SK-N-SH treated with all-trans-retinoic acid at 6 μM for 48 hours (cell line): ENCODE data around the gene PHPT1.

ENCODE experiments used
- ATAC-seq: fragments of 200-7000 bp; cut with Tn5 transposase; 3 replicates; pipeline ENCODE4 v1.9.1; 2020; ENCODE audit warnings: mild to moderate bottlenecking, moderate library complexity
- BACH2 ChIP-seq: fragments of 250-450 bp; sonication (Bioruptor Pico); IDR thresholded peaks from 2 replicates; pipeline ENCODE4 v1.9.0; 2021; ENCODE audit warnings: mild to moderate bottlenecking, borderline replicate concordance
- CSDC2 ChIP-seq: fragments of 250-450 bp; sonication (Bioruptor Pico); IDR thresholded peaks from 2 replicates; pipeline ENCODE4 v1.5.0; 2020; ENCODE audit warnings: mild to moderate bottlenecking, moderate library complexity
- CSRNP3 ChIP-seq: fragments of 250-450 bp; sonication (Bioruptor Pico); IDR thresholded peaks from 2 replicates; pipeline ENCODE4 v1.5.1; 2021; ENCODE audit warnings: mild to moderate bottlenecking, moderate library complexity
- ESRRG ChIP-seq: fragments of 250-450 bp; sonication (Bioruptor Pico); IDR thresholded peaks from 2 replicates; pipeline ENCODE4 v1.6.1; 2021; ENCODE audit warnings: mild to moderate bottlenecking
- GLIS3 ChIP-seq: fragments of 250-450 bp; sonication (Bioruptor Pico); IDR thresholded peaks from 2 replicates; pipeline ENCODE4 v1.5.0; 2020; ENCODE audit warnings: mild to moderate bottlenecking, moderate library complexity
- ISL1 ChIP-seq: fragments of 250-450 bp; sonication (Bioruptor Pico); IDR thresholded peaks from 2 replicates; pipeline ENCODE4 v2.1.2; 2022; ENCODE audit warnings: mild to moderate bottlenecking, moderate library complexity
- OSR1 ChIP-seq: fragments of 250-450 bp; sonication (Bioruptor Pico); IDR thresholded peaks from 2 replicates; pipeline ENCODE4 v1.8.0; 2022; ENCODE audit warnings: moderate library complexity, mild to moderate bottlenecking, inconsistent platforms
- PATZ1 ChIP-seq: fragments of 250-450 bp; sonication (Bioruptor Pico); IDR thresholded peaks from 2 replicates; pipeline ENCODE4 v1.8.0; 2020; ENCODE audit warnings: mild to moderate bottlenecking, moderate library complexity, borderline replicate concordance
- POU6F1 ChIP-seq: fragments of 250-450 bp; sonication (Bioruptor Pico); IDR thresholded peaks from 2 replicates; pipeline ENCODE4 v1.8.0; 2021; ENCODE audit warnings: low read depth, mild to moderate bottlenecking, moderate library complexity, borderline replicate concordance
- PPARA ChIP-seq: fragments of 250-450 bp; sonication (Bioruptor Pico); IDR thresholded peaks from 2 replicates; pipeline ENCODE4 v1.5.0; 2020; ENCODE audit warnings: mild to moderate bottlenecking, borderline replicate concordance
- RARB ChIP-seq: fragments of 250-450 bp; sonication (Bioruptor Pico); IDR thresholded peaks from 2 replicates; pipeline ENCODE4 v1.8.0; 2021; ENCODE audit warnings: mild to moderate bottlenecking, moderate library complexity
- SNAI2 ChIP-seq: fragments of 250-450 bp; sonication (Bioruptor Pico); IDR thresholded peaks from 2 replicates; pipeline ENCODE4 v1.5.0; 2020; ENCODE audit warnings: mild to moderate bottlenecking, moderate library complexity
- TCF4 ChIP-seq: fragments of 250-450 bp; sonication (Bioruptor Pico); IDR thresholded peaks from 2 replicates; pipeline ENCODE4 v1.8.0; 2021; ENCODE audit warnings: mild to moderate bottlenecking, moderate library complexity, borderline replicate concordance
- TOX ChIP-seq: fragments of 250-450 bp; sonication (Bioruptor Pico); IDR thresholded peaks from 2 replicates; pipeline ENCODE4 v1.8.0; 2021; ENCODE audit warnings: mild to moderate bottlenecking, moderate library complexity, borderline replicate concordance
- ZC3H10 ChIP-seq: fragments of 250-450 bp; sonication (Bioruptor Pico); IDR thresholded peaks from 2 replicates; pipeline ENCODE4 v1.5.1; 2021; ENCODE audit warnings: mild to moderate bottlenecking, moderate library complexity
- ZFP3 ChIP-seq: fragments of 250-450 bp; sonication (Bioruptor Pico); IDR thresholded peaks from 2 replicates; pipeline ENCODE4 v1.5.0; 2020; ENCODE audit warnings: mild to moderate bottlenecking, moderate library complexity
- ZFP30 ChIP-seq: fragments of 450-650 bp; formaldehyde crosslinking; IDR thresholded peaks from 2 replicates; pipeline ENCODE4 v1.5.0; 2022; ENCODE audit warnings: mild to moderate bottlenecking, moderate library complexity
- ZNF565 ChIP-seq: fragments of 450-650 bp; formaldehyde crosslinking; conservative IDR thresholded peaks from 2 replicates; pipeline ENCODE4 v1.5.0; 2020; ENCODE audit warnings: low read depth, mild to moderate bottlenecking, moderate library complexity
- ZNF70 ChIP-seq: fragments of 450-650 bp; formaldehyde crosslinking; IDR thresholded peaks from 2 replicates; pipeline ENCODE4 v1.5.0; 2020; ENCODE audit warnings: mild to moderate bottlenecking, moderate library complexity
- ZNF8 ChIP-seq: fragments of 450-650 bp; formaldehyde crosslinking; IDR thresholded peaks from 2 replicates; pipeline ENCODE4 v1.5.0; 2020; ENCODE audit warnings: mild to moderate bottlenecking, moderate library complexity

PHPT1 gene

GRCh38 chr9:136815422-136815782, 33.8 kb upstream of the PHPT1 start:
- no peak for ATAC-seq
- TF ChIP-seq TCF4 (CRISPR knock-in tag) (no peak), OSR1 (CRISPR knock-in tag) (no peak), ESRRG (CRISPR knock-in tag) (no peak), CSDC2 (CRISPR knock-in tag) (no peak), TOX (CRISPR knock-in tag) (no peak)

- no peak for TF ChIP-seq GLIS3 (CRISPR knock-in tag)
- TF ChIP-seq ZC3H10 (CRISPR knock-in tag) = no peak
- no peak for TF ChIP-seq ISL1 (CRISPR knock-in tag)
- no peak for TF ChIP-seq OSR1 (CRISPR knock-in tag)
- TF ChIP-seq CSRNP3 (CRISPR knock-in tag) = no peak
- no peak for TF ChIP-seq ZNF565 (CRISPR knock-in tag)
- ATAC-seq = no peak
These were observed 28.0 kb upstream of the PHPT1 start for GRCh38 chr9:136820971-136821825.

DNA sequence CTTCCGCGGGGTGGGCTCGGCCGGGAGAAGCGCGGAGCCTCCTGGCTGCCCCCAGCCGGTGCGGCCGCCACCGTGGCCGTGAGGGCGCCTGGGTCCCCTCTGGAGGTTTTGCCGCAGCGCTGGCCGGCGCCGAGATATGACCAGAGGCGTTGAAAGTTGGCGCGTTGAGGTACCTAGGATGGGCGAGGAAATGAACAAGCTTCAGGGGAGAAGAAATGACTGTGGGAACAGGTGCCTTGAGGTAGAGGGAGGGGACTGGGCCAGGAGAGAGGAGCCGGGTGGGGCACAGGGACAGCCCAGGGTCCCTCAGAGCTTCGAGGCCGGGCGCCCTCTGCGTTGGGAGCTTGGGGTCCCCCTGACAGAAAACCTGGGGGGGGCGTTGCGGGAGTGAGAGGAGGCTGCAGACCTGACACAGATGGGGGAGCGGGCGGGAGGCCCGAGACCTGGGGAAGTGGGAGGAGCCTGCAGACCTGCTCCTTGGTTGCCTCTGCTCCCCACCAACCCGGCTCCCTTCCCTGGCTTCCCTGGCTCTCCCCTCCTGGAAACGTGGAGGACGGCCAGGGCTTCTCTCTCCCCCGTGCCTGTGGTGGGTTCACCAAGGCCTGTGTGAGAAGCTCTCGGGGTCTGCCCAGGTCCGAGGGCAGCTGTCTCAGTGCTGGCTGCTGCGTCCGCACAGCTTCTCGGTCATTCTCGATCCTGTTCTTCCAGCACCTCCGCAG, 27.2 kb upstream of the PHPT1 start:
- ATAC-seq = no peak
- no peak for TF ChIP-seq ESRRG (CRISPR knock-in tag)
- TF ChIP-seq RARB = no peak
- TF ChIP-seq ISL1 (CRISPR knock-in tag) = no peak

DNA sequence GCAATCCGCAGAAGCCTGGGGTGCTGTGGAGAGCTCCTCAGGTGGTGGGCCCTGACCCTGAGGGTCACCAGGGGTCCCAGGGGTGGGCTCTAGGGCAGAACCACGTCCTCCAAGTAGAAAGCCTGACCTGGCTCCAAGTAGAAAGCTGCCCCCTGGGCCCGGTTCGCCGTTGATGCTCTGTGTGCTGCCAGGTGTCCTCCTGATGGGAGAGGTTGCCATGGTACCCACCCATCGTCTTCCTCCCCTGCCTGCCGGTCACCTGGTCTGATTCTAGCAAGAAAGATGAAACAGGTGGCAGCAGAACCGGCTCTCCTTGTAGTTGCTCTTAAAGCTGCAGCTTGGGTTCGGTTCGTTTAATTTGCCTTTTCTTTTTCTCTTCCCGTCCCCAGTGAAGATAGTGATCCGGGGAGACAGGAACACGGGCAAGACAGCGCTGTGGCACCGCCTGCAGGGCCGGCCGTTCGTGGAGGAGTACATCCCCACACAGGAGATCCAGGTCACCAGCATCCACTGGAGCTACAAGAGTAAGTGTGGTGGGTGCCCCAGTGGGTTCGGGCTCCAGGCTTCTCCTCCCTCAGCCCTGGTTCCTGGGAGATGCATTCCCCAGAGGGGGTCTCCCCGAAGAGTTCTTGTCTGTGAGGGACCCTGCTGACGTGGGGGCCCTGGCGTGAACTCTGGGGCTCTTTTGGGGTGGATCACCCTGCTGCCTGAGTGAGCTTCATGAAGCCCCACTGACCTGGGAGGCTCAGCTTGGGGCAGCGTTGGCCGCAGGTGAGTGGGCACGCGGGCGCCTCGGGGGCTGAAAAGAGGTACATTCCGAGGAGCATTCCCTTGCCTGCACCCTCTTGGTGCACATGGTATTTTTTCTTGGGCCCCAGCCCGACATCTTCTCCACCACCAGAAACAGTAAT, 25.8 kb upstream of the PHPT1 start:
- no peak for ATAC-seq
- TF ChIP-seq CSRNP3 (CRISPR knock-in tag) (no peak), ZNF565 (CRISPR knock-in tag) (no peak), TCF4 (CRISPR knock-in tag) (no peak), CSDC2 (CRISPR knock-in tag) (no peak), GLIS3 (CRISPR knock-in tag) (no peak), POU6F1 (no peak), ZNF70 (CRISPR knock-in tag) (no peak), ZFP3 (CRISPR knock-in tag) (no peak), PPARA (CRISPR knock-in tag) (no peak), ISL1 (CRISPR knock-in tag) (no peak), ESRRG (CRISPR knock-in tag) (no peak), ZFP30 (no peak), OSR1 (CRISPR knock-in tag) (no peak), PATZ1 (CRISPR knock-in tag) (no peak), RARB (no peak), BACH2 (no peak), SNAI2 (CRISPR knock-in tag) (no peak), ZNF8 (CRISPR knock-in tag) (no peak)
